Activated CD4-positive, alpha-beta T cell treated with anti-CD3 and anti-CD28 coated beads, Interleukin-2, amount 50 U/mL, for 4 hours (primary cell): ENCODE results near the gene EXTL1.
A peak's percentile ranks its signal among the peaks of the same experiment; 100 is the strongest.

ENCODE experiments used
- DNase-seq, 2 experiments: peaks; one replicate each; pipeline ENCODE4 v3.0.0-alpha.2; 2020

Gene EXTL1

DNA sequence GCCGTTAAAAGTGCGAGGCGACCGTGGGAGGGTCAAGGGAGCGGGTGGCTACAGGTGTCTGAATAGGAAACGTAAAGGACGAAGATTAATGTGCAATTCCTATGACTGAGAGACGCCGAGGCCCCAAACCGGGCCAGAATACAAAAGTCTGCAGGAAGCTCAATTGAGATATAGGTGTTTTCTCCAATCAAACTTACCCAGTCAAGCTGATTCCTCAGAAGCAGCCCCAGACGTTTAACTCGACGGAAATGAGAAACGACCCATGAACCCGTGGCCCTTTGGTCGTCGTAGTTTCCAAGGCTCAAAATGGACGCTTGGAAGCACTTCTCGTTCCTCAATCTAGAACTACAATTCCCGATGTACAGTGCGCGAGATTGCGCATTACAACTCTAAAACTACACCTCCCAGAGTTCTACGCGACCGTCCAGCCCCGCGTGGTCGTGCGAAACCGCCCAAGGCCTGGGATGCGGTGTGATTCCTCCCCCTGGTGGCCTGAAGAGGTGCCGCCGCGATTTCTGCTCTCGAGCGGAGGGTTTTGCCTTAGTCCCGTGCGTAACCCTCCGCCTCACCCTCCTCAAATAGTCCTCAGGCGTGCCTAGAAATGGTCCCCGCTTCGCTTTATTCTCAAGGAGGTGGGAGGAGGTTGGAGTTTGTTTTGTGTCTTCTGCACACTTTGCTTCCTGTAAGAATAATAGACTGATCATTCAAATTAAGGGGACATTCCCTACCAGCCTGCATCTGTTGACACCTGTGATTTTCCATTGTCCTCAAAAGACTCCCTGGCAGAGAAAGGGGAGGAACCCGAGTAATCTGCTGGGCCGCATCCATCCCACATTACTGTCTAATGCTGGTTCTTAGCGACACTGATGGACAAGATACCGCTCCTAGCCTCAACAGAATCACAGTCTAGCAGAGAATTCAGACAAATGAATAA, 23.5 kb upstream of the EXTL1 start, which contains the start of gene PAFAH2:
TSS of gene PAFAH2 (minus strand) at position 236 of the 934 bp plus-strand sequence. CDS start 7,247 bp downstream, outside the sequence.
- peak; percentile 95 for DNase-seq

DNA sequence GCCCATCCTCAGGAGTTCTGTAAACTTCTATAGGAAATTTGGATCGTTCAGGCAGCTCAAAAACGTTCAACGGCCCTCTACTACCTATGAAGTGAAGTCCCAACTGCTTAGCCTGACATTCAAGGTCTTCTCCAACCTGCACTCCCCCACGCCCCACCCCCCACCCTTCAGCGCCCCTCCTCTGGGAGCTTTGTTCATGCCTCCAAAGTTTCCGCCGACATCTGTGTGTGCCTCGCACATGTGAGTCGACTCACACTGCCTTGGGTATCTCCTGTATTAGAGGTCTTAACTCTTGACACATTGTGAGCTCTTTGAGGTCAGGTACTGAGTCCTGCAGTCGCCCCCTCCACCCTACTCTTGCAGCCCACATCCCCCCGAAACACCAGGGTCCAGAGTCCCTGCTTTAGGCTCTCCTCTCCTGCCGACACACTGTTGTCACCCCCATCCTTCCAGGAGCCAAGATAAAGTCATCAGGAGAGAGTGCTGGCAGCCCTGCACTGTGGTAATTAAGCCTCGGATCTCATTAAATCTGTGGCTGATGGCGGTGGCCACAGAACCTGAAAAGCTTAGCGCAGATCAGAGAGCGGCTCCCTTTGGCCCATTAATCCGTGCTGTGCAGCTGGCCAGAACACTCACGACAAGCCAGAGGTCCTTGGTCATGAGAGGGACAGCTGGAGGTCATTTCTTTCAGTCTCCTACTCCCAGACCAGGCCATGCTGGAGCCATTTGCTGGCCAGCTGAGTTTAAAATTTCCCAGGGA, 22.4 kb upstream of the EXTL1 start:
- DNase-seq, result no peak

DNA sequence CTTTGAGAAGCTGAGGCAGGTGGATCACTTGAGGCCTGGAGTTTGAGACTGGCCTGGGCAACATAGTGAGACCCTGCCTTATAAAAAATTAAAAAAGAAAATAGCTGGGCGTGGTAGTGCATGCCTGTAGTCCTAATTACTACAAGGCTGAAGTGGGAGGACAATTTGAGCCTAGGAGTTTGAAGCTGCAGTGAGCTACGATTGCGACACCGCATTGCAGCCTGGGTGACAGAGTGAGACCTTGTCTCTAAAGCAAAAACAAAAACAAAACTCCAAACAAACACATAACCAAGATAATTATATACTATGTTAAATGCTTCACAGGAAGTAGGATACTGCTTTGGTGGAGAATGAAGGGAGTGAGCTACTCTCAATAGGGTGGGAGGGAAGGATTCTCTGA, 18.3 kb upstream of the EXTL1 start:
- DNase-seq, result no peak

DNA sequence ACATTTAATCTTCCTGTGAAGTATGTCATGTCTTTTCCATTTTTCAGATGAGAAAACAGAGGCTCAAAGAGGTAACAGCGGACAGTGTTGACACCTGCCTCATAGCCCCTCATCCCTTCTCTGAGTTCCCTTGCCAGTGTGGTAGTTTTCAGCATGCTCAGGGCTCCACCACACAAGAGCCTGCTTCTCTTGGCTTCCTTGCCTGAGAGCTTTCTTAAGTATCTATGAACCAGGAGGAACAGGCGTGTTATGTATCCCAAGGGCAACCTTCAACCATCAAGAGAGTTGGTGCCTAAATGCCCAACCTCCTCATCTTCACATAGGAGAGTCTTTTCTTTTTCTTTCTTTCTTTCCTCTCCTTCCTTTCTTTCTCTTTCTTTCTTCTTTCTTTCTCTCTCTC, 17.8 kb upstream of the EXTL1 start:
- DNase-seq, result no peak

DNA sequence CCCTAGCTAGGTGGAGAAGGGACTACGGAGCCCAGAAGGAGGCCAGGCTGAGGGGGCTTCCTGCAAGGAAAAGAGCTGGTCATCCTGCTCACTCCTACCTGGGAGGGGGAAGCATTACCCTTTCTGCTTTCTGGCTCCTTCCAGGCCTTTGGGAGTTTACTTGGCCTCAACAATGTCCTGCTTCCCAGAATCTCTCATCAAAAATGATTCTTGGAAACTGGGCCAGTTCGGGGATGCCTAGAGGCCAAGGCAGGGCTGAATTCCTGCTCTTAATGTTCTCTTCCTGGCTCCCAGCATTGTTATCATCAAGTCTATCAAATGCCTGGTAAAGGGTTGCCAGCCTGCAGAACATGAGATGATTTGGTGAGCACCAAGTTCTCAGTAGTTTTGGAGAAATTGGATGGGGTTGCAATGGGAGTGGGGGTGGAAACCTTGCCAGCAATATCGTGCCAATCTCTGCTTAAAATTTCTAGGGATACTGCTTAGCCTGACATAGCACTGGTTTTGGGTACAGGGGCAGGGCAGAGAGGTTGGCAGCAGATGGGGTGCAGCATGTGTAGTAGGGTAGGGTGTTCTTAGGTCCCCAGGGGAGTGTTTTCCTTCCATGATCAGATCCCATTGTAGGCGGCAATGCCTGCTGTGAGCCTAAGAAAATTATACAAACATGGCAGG, 16.0 kb upstream of the EXTL1 start:
- DNase-seq, result no peak

DNA sequence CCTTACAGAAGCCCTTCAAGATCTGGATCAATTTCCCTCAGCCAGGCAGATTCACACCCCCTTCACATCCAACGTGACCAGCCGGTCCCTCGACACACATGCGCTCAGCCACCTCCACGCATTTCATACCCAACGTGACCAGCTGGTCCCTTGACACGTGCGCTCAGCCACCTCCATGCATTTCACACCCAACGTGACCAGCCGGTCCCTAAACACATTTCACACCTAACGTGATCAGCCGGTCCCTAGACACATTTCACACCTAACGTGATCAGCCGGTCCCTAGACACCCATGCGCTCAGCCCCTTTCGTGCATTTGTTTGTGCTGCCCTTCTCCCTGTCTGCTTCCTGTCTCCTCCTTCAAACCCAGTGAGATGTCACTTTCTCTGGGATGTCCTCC, 14.9 kb upstream of the EXTL1 start:
- no peak for DNase-seq

DNA sequence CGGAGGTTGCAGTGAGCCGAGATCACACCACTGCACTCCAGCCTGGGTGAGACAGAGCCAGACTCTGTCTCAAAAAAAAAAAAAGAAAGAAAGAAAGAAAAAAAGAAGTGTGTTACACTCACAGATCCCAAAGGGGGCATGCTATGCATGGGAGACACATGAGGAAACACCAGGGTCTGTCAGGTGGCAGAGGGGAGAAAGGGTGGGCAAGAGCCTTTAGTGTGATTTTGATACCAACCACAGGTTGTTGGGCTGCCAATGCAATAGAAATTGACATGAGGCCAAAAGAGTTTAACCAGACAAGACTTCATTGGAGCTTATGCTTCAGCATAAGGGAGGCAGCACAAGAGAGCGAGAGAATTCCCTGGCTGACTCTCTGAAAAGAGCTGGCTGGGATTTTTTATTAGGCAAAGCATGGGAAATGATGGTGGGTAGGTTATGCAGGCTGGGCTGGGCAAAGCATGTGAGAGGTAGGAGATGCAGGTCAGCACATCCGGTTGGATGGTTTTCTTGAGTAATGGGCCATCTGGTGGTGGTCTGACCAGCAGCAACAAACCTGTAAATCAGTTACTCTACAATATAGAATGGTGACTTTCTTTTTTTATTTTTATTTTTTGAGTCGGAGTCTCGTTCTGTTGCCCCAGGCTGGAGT, 11.7 kb upstream of the EXTL1 start:
- DNase-seq, result no peak

DNA sequence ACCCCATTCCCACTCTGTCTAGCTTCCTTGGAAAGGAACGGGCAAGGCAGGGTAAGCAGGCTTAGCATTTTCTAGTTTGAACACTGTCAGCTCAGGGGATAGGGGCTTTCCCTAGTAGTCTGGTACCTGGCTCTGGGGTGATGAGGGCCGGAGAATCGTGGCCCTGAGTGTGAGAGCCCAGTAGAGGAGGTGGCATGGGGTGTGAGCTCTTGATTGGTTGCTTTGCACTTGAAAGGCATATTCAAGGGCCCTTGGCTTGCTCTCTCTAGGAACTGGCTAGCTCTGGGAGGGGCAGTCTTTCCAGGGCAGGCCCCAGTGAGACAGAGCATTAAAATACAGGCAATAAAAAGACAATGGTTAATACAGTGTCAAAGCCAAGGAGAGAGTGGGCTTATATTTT, 10.8 kb upstream of the EXTL1 start:
- no peak for DNase-seq

DNA sequence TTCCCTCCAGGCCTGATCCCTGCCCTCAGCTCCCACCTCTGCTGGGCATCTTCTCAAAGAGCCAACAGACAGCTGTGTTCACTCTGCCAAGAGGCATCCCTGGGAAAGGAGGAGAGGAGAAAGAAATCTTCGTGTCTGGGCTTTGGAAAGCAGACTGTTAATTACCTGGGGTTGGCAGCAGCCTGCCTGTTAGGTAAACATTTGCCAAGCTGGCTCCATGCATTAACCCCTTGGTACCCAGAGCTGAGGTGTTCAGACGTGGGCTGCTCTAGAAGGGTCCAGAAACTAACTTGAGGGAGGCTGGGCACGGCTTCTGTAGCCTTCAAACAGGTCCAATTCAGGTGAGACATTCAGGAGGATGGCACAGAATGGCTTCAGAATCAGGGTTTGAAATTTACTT, 8.7 kb upstream of the EXTL1 start:
- DNase-seq, result no peak

DNA sequence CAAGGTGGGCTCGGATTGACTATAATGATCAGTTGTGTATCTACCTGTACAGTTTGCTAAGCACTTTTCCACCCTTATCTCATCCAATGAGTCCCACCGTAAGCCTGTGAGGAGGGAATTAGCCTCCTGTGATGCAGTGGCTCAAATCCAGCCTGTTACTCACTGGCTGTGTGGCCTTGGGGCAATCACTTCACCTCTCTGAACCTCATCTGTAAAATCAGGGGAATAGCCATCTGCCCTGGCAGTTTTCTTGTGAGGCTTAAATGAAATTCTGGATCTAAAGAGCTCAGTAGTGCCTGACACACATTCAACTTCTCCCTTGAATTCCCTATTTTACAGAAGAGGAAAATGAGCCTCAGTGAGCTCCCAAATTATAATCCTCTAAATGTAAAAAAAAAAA, 7.4 kb upstream of the EXTL1 start:
- DNase-seq, result no peak

DNA sequence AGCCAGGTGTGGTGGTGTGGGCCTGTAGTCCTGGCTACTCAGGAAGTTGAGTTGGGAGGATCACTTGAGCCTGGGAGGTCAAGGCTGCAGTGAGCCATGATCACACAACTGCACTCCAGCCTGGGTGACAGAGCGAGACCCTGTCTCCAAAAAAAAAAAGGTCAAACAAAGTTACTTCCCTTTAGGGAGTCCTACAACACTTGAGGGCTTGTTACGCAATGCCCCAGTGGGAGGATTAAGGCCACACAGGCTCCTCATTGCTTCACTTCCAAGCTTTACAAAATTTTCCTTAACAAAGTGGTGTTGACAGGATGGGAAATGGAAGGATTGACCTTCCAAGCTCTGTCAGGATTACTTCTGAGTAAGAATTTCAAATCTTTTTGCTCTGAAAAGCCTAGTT, 6.2 kb upstream of the EXTL1 start:
- no peak for DNase-seq

DNA sequence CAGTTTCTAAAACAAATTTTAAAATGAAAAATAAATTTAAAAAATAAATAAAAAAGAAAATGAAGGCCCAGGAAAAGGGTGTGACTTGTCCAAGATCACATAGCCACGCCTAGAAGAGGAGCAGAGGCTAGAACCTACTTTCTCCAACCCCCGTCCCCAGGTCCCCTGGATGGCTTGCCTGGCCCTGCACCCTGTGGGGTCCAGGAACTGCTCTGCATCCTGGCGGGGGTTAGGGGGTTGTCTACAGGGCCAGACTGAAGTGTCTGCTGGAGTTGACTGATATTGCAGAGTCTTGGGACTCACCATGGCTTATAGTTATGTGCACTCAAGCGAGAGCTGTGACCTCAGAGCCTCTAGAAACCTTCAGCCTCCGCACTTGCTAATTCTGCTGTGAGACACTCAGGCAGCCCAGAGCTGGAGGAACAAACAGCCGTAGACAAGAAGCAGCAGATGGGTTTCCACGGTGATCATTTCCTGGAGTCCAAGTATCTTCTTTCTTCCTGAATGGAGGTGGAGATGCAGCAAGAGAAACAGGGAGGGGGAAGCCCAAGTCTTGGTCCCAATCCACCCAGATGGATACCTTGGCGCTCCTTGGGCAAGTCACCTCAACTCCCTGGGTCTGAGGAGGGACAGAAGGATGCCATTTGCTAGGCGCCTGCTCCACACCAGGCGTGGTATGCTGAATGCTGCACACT, 5.2 kb upstream of the EXTL1 start:
- no peak for DNase-seq

DNA sequence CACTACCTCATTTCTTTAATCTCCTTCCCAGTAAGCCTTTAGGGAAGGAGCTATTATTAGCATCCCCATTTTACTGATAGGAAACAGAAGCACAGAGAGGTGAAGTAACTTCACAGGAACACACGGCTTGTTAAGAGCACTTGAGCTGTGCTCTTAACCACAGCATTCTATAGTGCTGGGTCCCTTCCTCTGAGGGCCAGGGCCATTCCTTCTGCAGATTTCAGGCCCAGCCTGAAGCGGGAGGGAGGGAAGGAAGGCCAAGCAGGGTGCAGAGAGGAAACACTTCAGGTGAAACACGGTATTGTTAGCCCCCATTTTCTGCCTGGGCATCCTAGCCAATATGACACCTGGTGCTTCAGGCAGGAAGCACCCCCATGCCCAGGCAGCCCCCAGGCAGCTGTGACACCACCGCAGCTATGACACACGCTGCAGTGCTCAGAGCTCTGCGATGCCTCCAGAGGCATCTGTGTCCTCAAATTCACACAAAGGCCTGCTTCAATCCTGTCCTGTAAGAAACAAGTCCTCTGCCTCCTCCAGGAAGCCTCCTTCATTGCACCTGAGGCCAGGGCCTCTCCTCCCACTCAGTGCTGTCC, 4.5 kb upstream of the EXTL1 start:
- DNase-seq, result no peak

DNA sequence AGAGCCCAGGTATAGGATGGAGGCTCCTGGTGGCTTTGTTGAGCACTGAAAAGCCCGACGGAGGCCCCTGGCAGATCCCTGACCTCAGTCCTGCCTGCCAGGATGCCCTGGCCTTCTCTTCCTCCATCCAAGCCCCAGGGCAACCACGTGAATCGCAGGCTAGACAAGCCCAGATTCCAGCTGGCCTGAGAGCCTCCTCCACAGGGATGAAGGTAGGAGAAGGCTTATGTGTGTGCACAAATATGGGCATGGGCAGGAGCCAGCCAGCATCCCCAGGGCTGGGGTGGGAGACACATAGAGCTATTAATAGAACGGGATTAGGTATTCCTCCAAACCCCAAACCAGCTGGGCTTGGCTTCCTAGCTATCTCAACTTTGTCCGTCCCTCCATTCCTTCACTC, 4.0 kb upstream of the EXTL1 start:
- no peak for DNase-seq

DNA sequence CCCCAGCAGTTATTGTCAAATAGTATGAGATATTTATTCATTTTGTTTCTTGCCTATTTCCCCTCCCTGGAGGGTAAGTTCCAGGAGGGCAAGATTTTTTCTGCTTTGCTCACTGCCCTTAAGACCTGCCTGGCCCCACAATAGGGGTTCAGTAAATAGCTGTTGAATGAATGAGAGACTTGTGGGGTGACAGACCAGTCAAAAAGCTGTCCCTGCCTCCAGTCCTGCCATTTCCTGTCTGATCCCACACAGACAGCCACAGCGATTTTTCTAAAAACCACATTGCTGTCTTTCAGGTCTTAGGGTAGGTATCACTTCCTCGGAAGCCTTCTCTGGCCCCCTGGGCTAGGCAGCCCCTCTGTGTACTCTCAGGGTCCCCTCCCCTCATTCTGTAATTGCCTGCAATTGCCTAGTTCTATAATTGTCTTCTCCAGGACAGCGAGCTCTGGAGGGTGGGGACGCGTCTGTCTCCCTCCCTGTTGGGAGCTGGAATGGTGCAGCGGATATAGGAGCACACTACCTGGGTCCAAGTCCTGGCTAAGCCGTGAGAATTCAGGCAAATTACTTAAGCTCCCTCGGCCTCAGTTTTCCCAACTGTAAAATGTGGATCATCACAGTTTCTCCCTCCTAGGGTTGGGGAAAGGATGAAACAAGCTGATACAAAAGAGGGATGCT, 1.8 kb upstream of the EXTL1 start:
- DNase-seq, result no peak

DNA sequence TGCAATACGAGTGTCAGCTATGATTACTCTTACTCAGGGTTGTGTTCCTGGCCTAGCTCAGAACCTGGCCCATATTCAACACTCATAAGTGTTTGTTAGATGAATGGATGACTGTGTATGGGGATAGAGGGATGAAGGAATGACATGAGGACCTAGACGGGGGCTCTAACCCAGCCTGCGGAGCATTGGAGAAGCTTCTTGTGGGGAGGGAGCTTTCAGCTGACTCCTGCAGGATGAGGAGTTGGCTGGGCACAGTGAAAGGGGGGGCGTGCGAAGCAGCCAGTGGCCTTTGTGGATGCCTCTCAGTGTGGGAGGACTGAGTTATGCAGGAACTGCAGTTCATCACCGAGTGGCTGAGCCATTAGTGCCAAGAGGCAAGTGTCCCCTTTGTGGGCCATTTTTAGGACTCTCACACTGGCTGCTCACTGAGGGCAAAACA, 1.2 kb upstream of the EXTL1 start:
- DNase-seq, result no peak

DNA sequence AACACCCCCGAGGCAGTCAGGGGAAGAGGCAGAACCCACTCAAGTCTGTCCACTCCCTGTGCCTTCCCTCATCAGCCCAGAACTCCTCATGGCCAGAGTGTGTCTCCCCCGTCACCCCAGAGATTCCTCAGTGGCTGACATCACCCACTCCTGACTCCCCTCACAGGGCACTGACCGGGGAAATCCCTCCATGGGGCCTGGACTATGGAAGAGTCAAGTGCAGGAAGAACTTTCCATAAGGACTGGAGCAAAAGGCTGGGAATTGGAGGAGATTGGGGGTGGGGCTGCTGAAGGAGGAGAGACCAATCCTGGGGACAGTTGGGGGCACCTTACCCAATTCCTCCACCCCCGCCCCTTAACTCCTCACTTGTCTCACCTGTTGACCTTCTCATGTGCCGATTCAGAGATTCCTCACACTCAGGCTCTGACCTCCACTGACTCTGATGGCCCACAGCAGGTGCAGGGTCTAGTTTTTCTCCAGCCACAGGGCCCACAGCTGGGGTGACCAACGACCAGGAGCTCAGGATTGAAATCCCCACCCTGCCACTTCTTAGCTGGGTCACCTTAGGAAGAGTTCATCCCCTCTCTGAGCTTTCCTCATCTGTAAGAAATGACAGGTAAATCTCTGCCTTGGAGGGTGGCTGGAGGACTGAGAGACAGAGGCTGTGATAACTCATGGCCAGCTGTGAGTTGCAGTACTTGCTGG, 481 bp upstream of the EXTL1 start:
- DNase-seq, result no peak

DNA sequence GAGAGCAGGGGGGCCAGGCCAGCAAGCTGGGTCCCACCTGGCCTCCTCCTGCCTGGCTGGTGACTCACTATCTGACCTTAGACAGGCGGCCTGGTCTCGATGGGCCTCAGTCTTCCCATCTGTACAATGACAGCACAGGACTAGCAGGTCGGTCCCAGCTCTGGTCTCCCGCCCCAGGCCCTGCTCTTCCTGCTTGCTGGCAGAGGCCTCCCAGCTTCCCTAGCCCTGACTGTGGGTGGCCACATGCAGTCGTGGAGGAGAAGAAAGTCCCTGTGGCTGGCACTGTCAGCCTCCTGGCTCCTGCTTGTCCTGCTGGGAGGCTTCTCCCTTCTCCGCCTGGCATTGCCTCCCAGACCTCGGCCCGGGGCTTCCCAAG, 817 bp downstream of the EXTL1 start:
- no peak for DNase-seq

DNA sequence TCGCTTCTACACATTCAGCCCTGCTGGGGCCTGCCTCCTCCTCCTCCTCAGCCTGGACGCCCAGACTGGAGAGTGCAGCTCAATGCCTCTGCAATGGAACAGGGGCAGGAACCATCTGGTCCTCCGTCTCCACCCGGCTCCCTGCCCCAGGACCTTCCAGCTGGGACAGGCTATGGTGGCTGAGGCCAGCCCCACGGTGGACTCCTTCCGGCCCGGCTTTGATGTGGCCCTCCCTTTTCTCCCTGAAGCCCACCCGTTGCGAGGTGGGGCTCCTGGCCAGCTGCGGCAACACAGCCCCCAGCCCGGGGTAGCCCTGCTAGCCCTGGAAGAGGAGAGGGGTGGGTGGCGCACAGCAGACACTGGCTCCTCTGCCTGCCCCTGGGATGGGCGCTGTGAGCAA, 1.4 kb downstream of the EXTL1 start:
- DNase-seq, result no peak

DNA sequence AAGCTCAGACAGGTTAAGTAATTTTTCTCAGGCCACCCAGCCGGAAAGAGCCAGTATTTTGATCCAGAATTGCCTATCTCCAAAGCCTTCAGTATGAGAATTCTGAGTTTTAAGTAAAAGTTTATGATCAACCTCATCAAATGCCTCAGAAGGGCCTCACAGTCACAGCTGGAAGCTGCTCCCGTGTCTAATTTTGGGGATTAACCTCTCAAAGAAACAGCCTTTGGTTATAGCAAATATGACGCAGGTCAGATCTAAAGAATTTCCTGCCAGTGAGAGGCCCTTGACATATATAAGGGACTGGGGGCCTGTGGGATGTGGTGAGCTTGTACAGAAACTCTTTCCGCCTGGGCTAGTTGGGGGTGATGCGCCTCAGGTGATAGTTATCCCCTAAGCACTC, 2.3 kb downstream of the EXTL1 start:
- DNase-seq, result no peak

DNA sequence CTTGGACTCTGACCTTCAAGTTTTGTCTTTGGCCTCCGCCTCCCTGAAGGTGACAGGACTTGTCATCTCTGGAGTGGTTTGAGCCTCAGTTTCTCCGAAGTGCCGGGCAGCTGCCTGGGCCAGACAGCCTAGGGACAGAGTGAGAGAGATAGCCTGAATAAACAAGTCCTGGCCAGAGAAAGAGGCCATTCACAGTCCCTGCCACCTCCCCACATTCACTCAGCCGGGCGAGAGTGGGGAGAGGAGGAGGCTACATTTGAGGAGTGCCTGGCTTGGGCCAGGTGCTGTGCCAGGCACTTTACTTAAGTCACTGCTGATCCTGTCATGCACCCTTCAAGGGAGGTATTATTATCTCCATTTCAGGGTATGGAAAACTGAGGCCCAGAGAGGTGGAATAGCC, 3.5 kb downstream of the EXTL1 start:
- DNase-seq, result no peak
